Vagina (tissue), 2 donors: ENCODE measurements around the gene UBA7. TPM values are rescaled to one million over a fixed set of nuclear protein-coding genes. Genes with fewer than 3 reads are reported as not detected.

Experiments used
- DNase-seq, 2 donors: peaks; one replicate each; pipeline ENCODE4 v3.0.0-alpha.2; 2017; ENCODE audit errors: extremely low spot score in 2 of 2
- H3K27ac ChIP-seq: fragments of 200-600 bp; sonication (generic); one replicate; pipeline ENCODE4 v1.5.1; 2019
- H3K27me3 ChIP-seq: fragments of 200-600 bp; sonication (generic); one replicate; pipeline ENCODE4 v1.5.1; 2019
- H3K36me3 ChIP-seq, 2 donors: fragments of 200-600 bp; sonication (generic); one replicate each; pipeline ENCODE4 v1.5.1; 2017 to 2019
- H3K4me1 ChIP-seq: fragments of 200-600 bp; sonication (generic); one replicate; pipeline ENCODE4 v1.5.1; 2019
- H3K4me3 ChIP-seq, 2 donors: fragments of 200-600 bp; sonication (generic); 1 replicate in 1 of 2; 2 replicates in 1 of 2; pipeline ENCODE4 v1.5.1; 2016 to 2019
- H3K9me3 ChIP-seq: fragments of 200-600 bp; sonication (generic); one replicate; pipeline ENCODE4 v1.5.1; 2019
- POLR2A ChIP-seq, 2 donors: fragments of 450-650 bp; IDR thresholded peaks; one replicate each; pipeline ENCODE4 v1.6.1; 2017; ENCODE audit warnings: antibody characterized with exemption in 2 of 2, mild to moderate bottlenecking in 2 of 2, moderate library complexity in 2 of 2
- POLR2AphosphoS5 ChIP-seq, 2 donors: sonication (generic); formaldehyde crosslinking; IDR thresholded peaks; one replicate each; pipeline ENCODE4 v1.9.0; 2017; ENCODE audit warnings: antibody characterized with exemption in 2 of 2, mild to moderate bottlenecking in 2 of 2, low read depth in 1 of 2; ENCODE audit not compliant: insufficient read depth in 1 of 2
- intact Hi-C: fragments of 100-400 bp; cut with DNase I; formaldehyde crosslinking; loops from one replicate; pipeline ENCODE4 v1.15.1; 2023
- total RNA-seq: library from RNA; depleted of rRNA; stranded (reverse); fragments of >200 nt; gene quantifications from one replicate; pipeline ENCODE4 v1.2.3, GENCODE V29; 2016
- TF ChIP-seq, protein P1 (sequence below), 3 experiments: fragments of 450-650 bp in 2 of 3; fragments of 200-600 bp in 1 of 3; sonication (generic) in 1 of 3; IDR thresholded peaks; one replicate each; pipeline ENCODE4 v1.5.1; 2017 to 2019; ENCODE audit warnings: antibody characterized with exemption in 3 of 3, mild to moderate bottlenecking in 2 of 3, moderate library complexity in 2 of 3

UBA7 gene
- total RNA-seq, 1 donor from 2014 or later: 68.3 TPM

DNA sequence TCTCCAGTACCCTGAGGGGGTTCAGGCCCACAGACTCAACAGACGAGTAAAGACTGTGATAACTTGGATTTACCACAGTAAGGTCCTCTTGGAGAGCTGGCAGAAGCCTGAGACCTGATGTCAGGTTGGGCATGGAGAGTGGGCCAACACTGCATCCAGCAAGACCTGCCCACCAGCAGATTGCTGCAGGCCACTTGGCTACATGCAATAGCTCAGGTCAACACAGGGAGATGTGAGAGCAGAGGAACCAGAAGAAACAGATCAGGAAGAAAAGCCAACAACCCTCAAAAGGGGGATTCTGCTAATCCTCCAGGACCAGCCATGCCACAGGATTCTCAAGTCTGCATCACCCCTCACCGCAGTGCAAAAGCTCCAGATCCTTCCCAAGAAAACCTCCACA is 25.7 kb downstream of the UBA7 start:
- H3K4me1 ChIP-seq: peaks cover 34% of the 10 kb centered on the region
- no peak for DNase-seq
- intact Hi-C loops: no loop called here
- H3K27ac ChIP-seq: peak overlapping the region; percentile 96
- H3K36me3 ChIP-seq: no peaks in the 10 kb centered on the region
- H3K27me3 ChIP-seq: no peaks in the 10 kb centered on the region
- H3K4me3 ChIP-seq: no peak overlapping the region
- TF ChIP-seq, protein P1, sequence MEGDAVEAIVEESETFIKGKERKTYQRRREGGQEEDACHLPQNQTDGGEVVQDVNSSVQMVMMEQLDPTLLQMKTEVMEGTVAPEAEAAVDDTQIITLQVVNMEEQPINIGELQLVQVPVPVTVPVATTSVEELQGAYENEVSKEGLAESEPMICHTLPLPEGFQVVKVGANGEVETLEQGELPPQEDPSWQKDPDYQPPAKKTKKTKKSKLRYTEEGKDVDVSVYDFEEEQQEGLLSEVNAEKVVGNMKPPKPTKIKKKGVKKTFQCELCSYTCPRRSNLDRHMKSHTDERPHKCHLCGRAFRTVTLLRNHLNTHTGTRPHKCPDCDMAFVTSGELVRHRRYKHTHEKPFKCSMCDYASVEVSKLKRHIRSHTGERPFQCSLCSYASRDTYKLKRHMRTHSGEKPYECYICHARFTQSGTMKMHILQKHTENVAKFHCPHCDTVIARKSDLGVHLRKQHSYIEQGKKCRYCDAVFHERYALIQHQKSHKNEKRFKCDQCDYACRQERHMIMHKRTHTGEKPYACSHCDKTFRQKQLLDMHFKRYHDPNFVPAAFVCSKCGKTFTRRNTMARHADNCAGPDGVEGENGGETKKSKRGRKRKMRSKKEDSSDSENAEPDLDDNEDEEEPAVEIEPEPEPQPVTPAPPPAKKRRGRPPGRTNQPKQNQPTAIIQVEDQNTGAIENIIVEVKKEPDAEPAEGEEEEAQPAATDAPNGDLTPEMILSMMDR (IDR thresholded peaks at IDR 0.05): no peak
- TF ChIP-seq POLR2A (IDR thresholded peaks at IDR 0.05): no peak
- TF ChIP-seq POLR2AphosphoS5 (IDR thresholded peaks at IDR 0.05; ENCODE audit: insufficient read depth in 1 of 2, low read depth in 1 of 2): no peak
- no peaks in the 10 kb centered on the region for H3K9me3 ChIP-seq

DNA sequence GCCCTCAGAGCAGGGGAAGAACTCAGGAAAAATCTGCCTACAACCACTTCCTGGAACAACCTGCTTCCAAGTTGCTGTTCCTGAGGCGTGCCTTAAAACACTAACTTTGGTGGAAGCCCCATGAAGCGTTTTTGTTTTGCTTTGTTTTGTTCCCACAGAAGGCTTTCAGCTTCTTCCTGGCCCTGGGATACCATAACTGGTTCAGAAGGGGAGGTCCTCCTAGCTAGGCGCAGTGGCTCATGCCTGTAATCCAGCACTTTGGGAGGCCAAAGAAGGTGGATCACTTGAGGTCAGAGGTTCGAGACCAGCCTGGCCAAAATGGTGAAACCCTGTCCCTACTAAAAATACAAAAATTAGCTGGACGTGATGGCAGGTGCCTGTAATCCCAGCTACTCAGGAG is 26.2 kb downstream of the UBA7 start:
- intact Hi-C loops: no loop called here
- Histone ChIP-seq H3K27ac (peak overlapping the region; percentile 96), H3K27me3 (no peaks in the 10 kb centered on the region), H3K4me3 (no peak overlapping the region), H3K36me3 (no peaks in the 10 kb centered on the region), H3K9me3 (no peaks in the 10 kb centered on the region), H3K4me1 (peaks cover 38% of the 10 kb centered on the region)
- TF ChIP-seq POLR2A (IDR thresholded peaks at IDR 0.05): no peak
- no peak for TF ChIP-seq POLR2AphosphoS5 (IDR thresholded peaks at IDR 0.05; ENCODE audit: insufficient read depth in 1 of 2, low read depth in 1 of 2)
- TF ChIP-seq, protein P1 (IDR thresholded peaks at IDR 0.05): no peak
- peak in 1 of 2 donors; percentile 85 for DNase-seq

DNA sequence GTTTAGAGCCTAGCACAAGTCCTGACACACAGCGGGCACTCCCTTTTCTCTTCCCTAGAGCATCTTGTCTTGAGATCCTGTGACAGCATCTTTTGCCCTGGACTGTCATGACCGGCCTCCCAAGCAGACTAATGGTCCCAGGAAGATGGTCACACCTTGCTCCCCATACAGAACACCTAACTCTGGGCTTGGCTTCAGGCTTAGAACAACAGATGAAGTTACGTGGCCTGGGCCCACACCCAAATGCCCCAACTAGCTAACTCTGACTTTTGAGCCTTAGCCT is 26.6 kb downstream of the UBA7 start:
- H3K9me3 ChIP-seq: no peaks in the 10 kb centered on the region
- H3K27me3 ChIP-seq: no peaks in the 10 kb centered on the region
- no peaks in the 10 kb centered on the region for H3K36me3 ChIP-seq
- TF ChIP-seq, protein P1 (IDR thresholded peaks at IDR 0.05): no peak
- no peak for TF ChIP-seq POLR2AphosphoS5 (IDR thresholded peaks at IDR 0.05; ENCODE audit: insufficient read depth in 1 of 2, low read depth in 1 of 2)
- no peak for TF ChIP-seq POLR2A (IDR thresholded peaks at IDR 0.05)
- DNase-seq: no peak
- peak overlapping the region; percentile 74 to 97 for H3K4me3 ChIP-seq
- intact Hi-C loops: no loop called here
- H3K4me1 ChIP-seq: peaks cover 42% of the 10 kb centered on the region
- peak overlapping the region; percentile 96 for H3K27ac ChIP-seq

DNA sequence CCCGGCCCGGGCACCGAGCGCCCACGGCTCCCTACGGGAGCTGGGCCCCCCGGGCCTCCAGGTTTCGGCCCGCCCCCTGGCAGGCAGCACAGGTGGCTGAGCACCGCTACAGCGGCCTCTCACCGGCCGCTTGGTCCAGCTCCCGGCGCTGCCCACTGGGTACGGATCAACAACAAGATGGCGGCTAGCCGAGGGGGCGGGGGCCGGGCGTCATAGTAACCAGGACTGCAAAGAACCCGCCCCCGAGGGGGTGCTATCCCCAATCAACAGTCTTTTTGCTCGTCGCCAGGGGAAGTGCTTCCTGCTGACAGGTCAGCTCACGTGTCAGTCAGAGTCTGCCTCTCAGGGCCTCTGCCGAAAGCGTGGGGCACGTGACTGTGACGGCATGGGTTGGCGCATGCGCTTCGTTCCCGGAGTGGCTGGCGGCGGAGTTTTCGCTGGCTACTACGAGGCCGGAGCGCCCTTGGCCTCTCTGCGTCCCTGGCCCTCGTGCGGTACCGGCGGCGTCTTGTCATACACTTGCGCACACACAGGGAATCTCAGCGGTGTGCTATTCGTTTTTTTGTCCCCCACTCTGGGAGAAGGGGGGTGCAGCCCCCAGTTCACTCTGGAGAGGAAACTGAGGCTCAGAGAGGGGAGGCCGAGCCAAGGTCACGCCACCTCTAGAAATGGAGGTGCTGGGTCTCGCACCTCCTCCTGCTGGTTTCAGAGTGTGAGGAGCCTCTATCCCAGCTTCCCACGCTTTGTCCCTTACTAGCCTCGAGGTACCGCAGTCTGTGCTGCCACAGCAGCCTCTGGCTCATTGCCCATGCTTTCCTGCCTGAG is 27.2 kb downstream of the UBA7 start, which contains the start of gene IP6K1:
IP6K1 (minus strand) TSS at position 186 of the 825 bp plus-strand sequence. CDS start 38,502 bp downstream, outside the sequence.
- H3K27ac ChIP-seq: peak within 1 kb of the TSS; percentile 96
- H3K36me3 ChIP-seq: no peaks in the 10 kb centered on the region
- no peaks in the 10 kb centered on the region for H3K27me3 ChIP-seq
- H3K4me1 ChIP-seq: peaks cover 46% of the 10 kb centered on the region
- peak within 1 kb of the TSS; percentile 74 to 97 for H3K4me3 ChIP-seq
- intact Hi-C loops: no loop called here
- peak; percentile 93 for TF ChIP-seq POLR2AphosphoS5 (IDR thresholded peaks at IDR 0.05; ENCODE audit: insufficient read depth in 1 of 2, low read depth in 1 of 2)
- TF ChIP-seq, protein P1 (IDR thresholded peaks at IDR 0.05): peak in 1 of 3 experiments; percentile 10
- peak in 1 of 2 donors; percentile 62 for TF ChIP-seq POLR2A (IDR thresholded peaks at IDR 0.05)
- peak in 1 of 2 donors; percentile 100 for DNase-seq
- H3K9me3 ChIP-seq: no peaks in the 10 kb centered on the region
